PC-9 (cell line): ENCODE data around the gene PER1. TPM values are rescaled to one million over a fixed set of nuclear protein-coding genes. Genes with fewer than 3 reads are reported as not detected.
A peak's percentile ranks its signal among the peaks of the same experiment; 100 is the strongest.

Source experiments
- BruUV-seq: library from RNA; stranded (reverse); fragments of 400-500 nt; replicated peaks from 2 replicates; lab custom pipeline; 2021; lab: Mats Ljungman, UMichigan
- CTCF ChIA-PET: fragments of 300-600 bp; sonication (Branson Sonifier 250); formaldehyde crosslinking; loops from one replicate; lab custom pipeline; 2022; ENCODE audit warnings: antibody characterized with exemption; lab: Charles Lee
- POLR2A ChIA-PET: fragments of 300-600 bp; sonication (Branson Sonifier 250); formaldehyde crosslinking; loops from one replicate; lab custom pipeline; 2022; ENCODE audit warnings: antibody characterized with exemption; ENCODE audit not compliant: unreplicated experiment; lab: Charles Lee
- DNase-seq, 2 experiments: peaks; one replicate each; pipeline versions ENCODE4 v3.0.0 to v3.0.0-alpha.2; 2015 to 2022; ENCODE audit warnings: mixed read lengths in 1 of 2
- H2AFZ ChIP-seq: fragments of 200-600 bp; sonication (generic); 2 replicates; pipeline ENCODE4 v1.8.1; 2017; ENCODE audit warnings: antibody characterized with exemption
- H3F3A ChIP-seq: fragments of 200-600 bp; sonication (generic); 2 replicates; pipeline ENCODE4 v1.8.1; 2017; ENCODE audit warnings: antibody characterized with exemption, mild to moderate bottlenecking, low read depth; ENCODE audit not compliant: insufficient read depth
- H3K27ac ChIP-seq: fragments of 200-600 bp; sonication (generic); 2 replicates; pipeline ENCODE4 v1.6.1; 2016; ENCODE audit warnings: mixed run types
- H3K27me3 ChIP-seq: fragments of 200-600 bp; sonication (generic); 2 replicates; pipeline ENCODE4 v1.6.1; 2016; ENCODE audit warnings: low read depth, mixed run types; ENCODE audit not compliant: insufficient read depth
- H3K36me3 ChIP-seq: fragments of 200-600 bp; sonication (generic); 2 replicates; pipeline ENCODE4 v1.6.1; 2016; ENCODE audit warnings: low read depth, mixed run types
- H3K4me1 ChIP-seq: fragments of 200-600 bp; sonication (generic); replicated peaks from 2 replicates; pipeline ENCODE4 v1.6.1; 2016; ENCODE audit warnings: mixed run types; ENCODE audit not compliant: insufficient read depth
- H3K4me2 ChIP-seq: fragments of 200-600 bp; sonication (generic); 2 replicates; pipeline ENCODE4 v1.6.1; 2017; ENCODE audit warnings: mixed run types
- H3K4me3 ChIP-seq: fragments of 200-600 bp; sonication (generic); 2 replicates; pipeline ENCODE4 v1.6.1; 2016; ENCODE audit warnings: mixed run types
- H3K79me2 ChIP-seq: fragments of 200-600 bp; sonication (generic); 2 replicates; pipeline ENCODE4 v1.6.1; 2017; ENCODE audit warnings: low read depth, mixed run types
- H3K9me2 ChIP-seq: fragments of 200-600 bp; sonication (generic); 2 replicates; pipeline ENCODE4 v1.8.1; 2017; ENCODE audit warnings: mild to moderate bottlenecking; ENCODE audit not compliant: insufficient read depth
- H3K9me3 ChIP-seq: fragments of 200-600 bp; sonication (generic); 2 replicates; pipeline ENCODE4 v1.8.1; 2016; ENCODE audit warnings: low read depth; ENCODE audit not compliant: insufficient read depth
- H4K20me1 ChIP-seq: fragments of 200-600 bp; sonication (generic); 2 replicates; pipeline ENCODE4 v1.8.1; 2017; ENCODE audit not compliant: insufficient read depth
- EZH2 ChIP-seq: fragments of 200-600 bp; sonication (generic); IDR thresholded peaks from 2 replicates; pipeline ENCODE4 v1.8.0; 2017; ENCODE audit warnings: antibody characterized with exemption, low read depth
- intact Hi-C: fragments of 100-400 bp; cut with micrococcal nuclease; formaldehyde crosslinking; loops from one replicate; pipeline ENCODE4 v1.10.0; 2022; ENCODE audit not compliant: unreplicated experiment
- total RNA-seq: library from RNA; stranded (reverse); gene quantifications from 2 replicates; pipeline ENCODE4 v1.2.3, GENCODE V29; 2021
- TF ChIP-seq, protein P1 (sequence below): fragments of 200-600 bp; sonication (generic); conservative IDR thresholded peaks from 2 replicates; pipeline ENCODE4 v1.6.1; 2017; ENCODE audit warnings: mixed run types, antibody characterized with exemption, mild to moderate bottlenecking, moderate library complexity

Gene PER1
- total RNA-seq, 1 experiment from 2014 or later: 60.2 TPM

DNA sequence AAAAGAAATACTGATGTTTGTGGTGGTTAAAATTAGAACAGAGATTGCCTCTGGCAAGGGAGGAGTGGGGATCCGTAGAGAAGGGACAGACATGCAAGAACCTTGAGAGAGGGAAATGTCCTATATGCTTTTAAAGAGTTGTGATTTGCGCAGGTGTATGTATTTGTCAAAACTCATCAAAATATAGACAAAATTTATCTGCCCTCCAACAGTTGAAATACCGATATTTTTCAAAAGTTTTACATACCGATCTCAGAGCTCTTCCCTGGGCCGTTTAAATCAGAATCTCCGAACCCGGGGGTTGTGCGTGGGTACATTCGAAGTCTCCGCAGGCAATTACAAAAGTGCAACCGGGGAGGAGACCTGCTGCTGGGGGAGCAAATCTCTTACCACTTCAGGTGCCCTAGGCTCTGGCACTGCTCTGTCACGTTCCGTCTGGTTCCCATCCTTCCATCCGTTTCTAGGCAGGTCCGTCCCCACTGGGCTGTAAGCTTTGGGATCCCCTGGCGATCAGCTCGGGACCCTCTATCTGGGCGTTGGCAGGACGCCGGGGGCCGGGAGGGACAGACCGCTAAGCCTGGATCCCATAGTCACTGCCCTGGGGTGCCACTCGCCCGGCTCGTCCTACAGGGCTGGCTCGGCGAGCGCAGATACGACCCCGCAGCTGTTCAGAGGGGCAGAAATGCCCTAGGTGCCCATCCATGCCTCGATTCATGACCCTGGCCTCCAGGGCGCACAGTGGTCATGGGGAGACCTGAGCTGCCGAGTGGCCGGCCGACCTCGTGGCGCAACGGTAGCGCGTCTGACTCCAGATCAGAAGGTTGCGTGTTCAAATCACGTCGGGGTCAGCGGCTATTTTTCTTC is 33.6 kb upstream of the PER1 start:
- BruUV-seq: no TSS peak
- Histone ChIP-seq H4K20me1 (0 out of 2 replicates have a peak, but pooled peaks cover 3% of the 10 kb centered on the region), H3K79me2 (peaks cover 11% of the 10 kb centered on the region), H3K9me3 (no peaks in the 10 kb centered on the region), H3K27ac (peak overlapping the region; percentile 86), H3K4me2 (peak overlapping the region; percentile 83), H2AFZ (peak overlapping the region; percentile 94), H3K9me2 (no peaks in the 10 kb centered on the region), H3K4me3 (peak overlapping the region; percentile 82), H3F3A (peaks cover 24% of the 10 kb centered on the region), H3K4me1 (peaks cover 12% of the 10 kb centered on the region), H3K36me3 (no peaks in the 10 kb centered on the region), H3K27me3 (no peaks in the 10 kb centered on the region)
- intact Hi-C loops: loop anchor here (2.0 to 10.0 kb wide), 2 partner anchors 29 to 199 kb away; partner anchors contain the start of gene RPL26
- DNase-seq: peak; percentile 46 to 90
- CTCF ChIA-PET: interaction anchor here (0.6 kb wide), 1 partner anchor 25 kb away, joined by 3 read pairs; no protein-coding TSS in a partner anchor
- POLR2A ChIA-PET: interaction anchor here (0.7 to 0.8 kb wide), 3 partner anchors 8 to 24 kb away, joined by 4 to 6 read pairs (median 4); partner anchors contain the start of gene AURKB
- no peak for TF ChIP-seq EZH2
- TF ChIP-seq, protein P1, sequence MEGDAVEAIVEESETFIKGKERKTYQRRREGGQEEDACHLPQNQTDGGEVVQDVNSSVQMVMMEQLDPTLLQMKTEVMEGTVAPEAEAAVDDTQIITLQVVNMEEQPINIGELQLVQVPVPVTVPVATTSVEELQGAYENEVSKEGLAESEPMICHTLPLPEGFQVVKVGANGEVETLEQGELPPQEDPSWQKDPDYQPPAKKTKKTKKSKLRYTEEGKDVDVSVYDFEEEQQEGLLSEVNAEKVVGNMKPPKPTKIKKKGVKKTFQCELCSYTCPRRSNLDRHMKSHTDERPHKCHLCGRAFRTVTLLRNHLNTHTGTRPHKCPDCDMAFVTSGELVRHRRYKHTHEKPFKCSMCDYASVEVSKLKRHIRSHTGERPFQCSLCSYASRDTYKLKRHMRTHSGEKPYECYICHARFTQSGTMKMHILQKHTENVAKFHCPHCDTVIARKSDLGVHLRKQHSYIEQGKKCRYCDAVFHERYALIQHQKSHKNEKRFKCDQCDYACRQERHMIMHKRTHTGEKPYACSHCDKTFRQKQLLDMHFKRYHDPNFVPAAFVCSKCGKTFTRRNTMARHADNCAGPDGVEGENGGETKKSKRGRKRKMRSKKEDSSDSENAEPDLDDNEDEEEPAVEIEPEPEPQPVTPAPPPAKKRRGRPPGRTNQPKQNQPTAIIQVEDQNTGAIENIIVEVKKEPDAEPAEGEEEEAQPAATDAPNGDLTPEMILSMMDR: no peak

DNA sequence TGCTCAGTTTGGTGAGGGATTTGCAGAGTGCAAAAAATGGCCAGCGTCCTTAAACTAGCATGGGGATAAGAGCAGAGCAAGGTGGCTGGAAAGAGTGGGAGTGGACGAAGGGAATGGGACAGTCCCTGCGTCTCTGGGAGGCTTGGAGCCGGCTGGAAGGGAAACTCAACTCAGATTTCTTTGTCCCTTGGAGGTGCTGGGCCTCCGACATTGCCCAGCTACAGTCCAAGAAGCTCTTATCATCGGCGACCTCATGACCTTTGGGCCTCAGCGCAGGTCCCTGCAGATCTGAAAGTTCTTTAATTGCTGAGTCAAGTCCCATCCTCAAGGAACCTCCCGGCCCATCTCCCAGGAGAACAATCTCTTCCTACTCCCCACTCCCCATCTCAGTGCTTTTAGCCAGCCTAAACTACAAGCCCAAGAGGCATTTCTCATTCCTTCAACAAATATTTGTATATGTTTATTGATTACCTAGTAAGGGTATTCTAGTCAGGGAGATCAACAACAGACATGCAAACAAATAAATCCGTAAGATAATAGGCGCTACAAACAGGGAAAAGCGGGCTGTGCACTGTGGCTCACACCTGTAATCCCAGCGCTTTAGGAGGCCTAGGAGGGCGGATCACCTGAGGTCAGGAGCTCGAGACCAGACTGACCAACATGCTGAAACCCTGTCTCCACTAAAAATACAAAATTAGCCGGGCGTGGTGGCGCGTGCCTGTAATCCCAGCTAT is 25.0 kb upstream of the PER1 start:
- BruUV-seq: no TSS peak

More for the DNA sequence above, 25.0 kb upstream of the PER1 start:
- Histone ChIP-seq H2AFZ (peak overlapping the region; percentile 93), H3F3A (peaks cover 20% of the 10 kb centered on the region), H3K27ac (no peak overlapping the region), H4K20me1 (no peaks in the 10 kb centered on the region), H3K9me3 (no peaks in the 10 kb centered on the region), H3K79me2 (no peaks in the 10 kb centered on the region), H3K9me2 (no peaks in the 10 kb centered on the region), H3K36me3 (no peaks in the 10 kb centered on the region), H3K4me1 (0 out of 2 replicates have a peak, but pooled peaks cover 7% of the 10 kb centered on the region), H3K27me3 (no peaks in the 10 kb centered on the region), H3K4me2 (peak overlapping the region; percentile 97), H3K4me3 (peak overlapping the region; percentile 67)
- ChIA-PET CTCF (interaction anchor here (0.6 kb wide), 1 partner anchor 447 kb away, joined by 4 read pairs; no protein-coding TSS in a partner anchor), POLR2A (interaction anchor here (0.6 kb wide), 4 partner anchors 19 to 117 kb away, joined by 3 to 6 read pairs (median 5); partner anchors contain the start of gene AURKB)
- no peak for DNase-seq
- intact Hi-C loops: no loop called here
- TF ChIP-seq, protein P1: no peak
- no peak for TF ChIP-seq EZH2
